HG03521 (cell line): Measurements from ENCODE around the gene FLNC.

Experiments used
- ATAC-seq: cut with Tn5 transposase; IDR thresholded peaks from one replicate; pipeline ENCODE4 v1.9.1; 2021; ENCODE audit warnings: mild to moderate bottlenecking, moderate library complexity; ENCODE audit not compliant: unreplicated experiment

FLNC gene

GRCh38 chr7:128801667-128802418 is 28.4 kb upstream of the FLNC start:
- ATAC-seq: no peak

DNA sequence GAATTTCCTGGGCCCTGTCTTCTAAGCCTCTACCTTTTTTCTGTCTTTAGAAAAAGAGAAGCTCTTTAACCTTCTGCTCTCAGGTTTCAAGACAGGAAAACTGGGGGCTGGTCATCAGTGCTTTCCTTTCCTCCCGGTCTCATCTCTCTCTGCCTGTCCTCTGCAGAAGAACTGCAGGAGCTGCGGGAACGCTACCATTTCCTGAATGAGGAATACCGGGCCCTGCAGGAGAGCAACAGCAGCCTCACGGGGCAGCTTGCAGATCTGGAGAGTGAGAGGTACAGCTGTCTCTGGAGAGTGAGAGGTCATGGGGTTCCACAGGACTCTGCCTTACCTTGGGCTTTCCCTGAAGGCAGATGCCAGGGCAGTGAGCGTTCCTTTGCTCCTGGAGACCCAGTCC is 25.7 kb upstream of the FLNC start:
- no peak for ATAC-seq

GRCh38 chr7:128805225-128805624 is 25.0 kb upstream of the FLNC start:
- ATAC-seq: no peak

GRCh38 chr7:128807191-128807590 is 23.0 kb upstream of the FLNC start:
- no peak for ATAC-seq

DNA sequence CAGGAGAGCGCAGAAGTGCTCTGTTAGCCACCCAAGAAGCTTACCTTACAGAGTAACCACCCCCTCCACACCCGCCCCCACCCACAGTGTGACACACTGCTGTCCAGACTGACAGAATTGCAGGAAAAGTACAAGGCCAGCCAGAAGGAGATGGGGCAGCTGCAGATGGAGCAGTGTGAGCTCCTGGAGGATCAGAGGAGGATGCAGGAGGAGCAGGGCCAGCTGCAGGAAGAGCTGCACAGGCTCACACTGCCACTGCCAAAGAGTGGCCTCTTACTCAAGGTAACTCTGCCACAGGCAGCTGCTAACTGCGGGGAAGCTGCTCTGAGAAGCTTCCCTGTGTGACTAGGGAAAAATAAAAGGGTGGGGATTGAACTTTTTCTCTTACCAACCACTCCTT is 20.8 kb upstream of the FLNC start:
- ATAC-seq: no peak

DNA sequence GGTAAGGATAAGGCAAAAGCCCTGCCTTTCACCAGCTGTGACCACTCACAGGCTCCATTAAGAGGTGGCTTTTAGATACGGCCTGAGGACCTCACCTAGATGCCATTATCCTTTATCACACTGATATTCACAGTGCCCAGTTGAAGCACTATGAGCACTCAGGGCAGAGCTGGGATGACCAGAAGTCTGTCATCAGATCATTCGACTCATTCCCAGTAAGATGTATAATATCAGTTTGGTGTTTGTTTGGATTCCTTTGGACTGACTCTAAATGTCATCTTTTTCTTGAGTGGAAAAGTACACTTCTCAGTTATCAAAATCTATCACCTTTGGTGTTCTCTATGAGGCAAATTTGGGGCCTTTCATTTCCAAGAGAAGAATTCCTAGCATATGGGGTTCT is 19.7 kb upstream of the FLNC start:
- no peak for ATAC-seq

- no peak for ATAC-seq
Measured at GRCh38 chr7:128810997-128811396, 19.2 kb upstream of the FLNC start.

GRCh38 chr7:128811631-128812430 is 18.4 kb upstream of the FLNC start:
- ATAC-seq: no peak

DNA sequence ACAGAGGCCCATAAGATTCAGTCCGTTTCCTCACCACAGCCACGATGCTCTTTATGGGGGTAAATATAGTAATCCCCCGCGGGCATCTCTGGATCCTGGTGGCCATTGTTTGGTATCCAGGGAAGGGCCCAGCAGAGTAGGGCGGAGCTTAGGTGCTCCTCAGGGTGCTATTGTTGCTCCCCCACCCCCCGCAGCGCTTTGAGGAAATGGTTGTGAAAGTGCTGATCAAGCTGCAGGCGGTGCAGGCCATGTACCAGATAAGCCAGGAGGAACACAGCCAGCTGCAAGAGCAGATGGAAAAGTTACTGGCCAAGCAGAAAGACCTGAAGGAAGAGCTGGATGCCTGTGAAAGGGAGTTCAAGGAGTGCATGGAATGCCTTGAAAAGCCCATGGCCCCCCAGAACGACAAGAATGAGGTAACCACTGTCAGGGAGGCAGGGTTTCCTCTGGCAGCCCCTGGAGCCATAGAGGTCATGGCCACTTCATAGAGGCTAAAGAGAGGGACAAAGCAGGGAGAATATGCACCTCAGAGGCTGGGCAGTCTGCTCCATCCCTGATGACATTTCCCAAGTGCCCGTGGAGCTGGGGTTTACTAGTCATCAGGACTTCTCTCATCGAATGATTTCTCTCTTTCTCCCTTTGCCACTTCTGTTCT is 17.6 kb upstream of the FLNC start:
- no peak for ATAC-seq

- ATAC-seq: no peak
Measured at GRCh38 chr7:128814499-128814898, 15.7 kb upstream of the FLNC start.

- ATAC-seq: no peak
Measured at GRCh38 chr7:128815289-128815942, 14.8 kb upstream of the FLNC start.

GRCh38 chr7:128818694-128819093 is 11.5 kb upstream of the FLNC start:
- ATAC-seq: no peak

GRCh38 chr7:128821724-128822123 is 8.5 kb upstream of the FLNC start:
- no peak for ATAC-seq

- no peak for ATAC-seq
Measured at GRCh38 chr7:128826512-128826911, 3.7 kb upstream of the FLNC start.

- no peak for ATAC-seq
Measured at GRCh38 chr7:128826916-128827247, 3.3 kb upstream of the FLNC start.

- no peak for ATAC-seq
Measured at GRCh38 chr7:128827248-128827958, 2.8 kb upstream of the FLNC start.

DNA sequence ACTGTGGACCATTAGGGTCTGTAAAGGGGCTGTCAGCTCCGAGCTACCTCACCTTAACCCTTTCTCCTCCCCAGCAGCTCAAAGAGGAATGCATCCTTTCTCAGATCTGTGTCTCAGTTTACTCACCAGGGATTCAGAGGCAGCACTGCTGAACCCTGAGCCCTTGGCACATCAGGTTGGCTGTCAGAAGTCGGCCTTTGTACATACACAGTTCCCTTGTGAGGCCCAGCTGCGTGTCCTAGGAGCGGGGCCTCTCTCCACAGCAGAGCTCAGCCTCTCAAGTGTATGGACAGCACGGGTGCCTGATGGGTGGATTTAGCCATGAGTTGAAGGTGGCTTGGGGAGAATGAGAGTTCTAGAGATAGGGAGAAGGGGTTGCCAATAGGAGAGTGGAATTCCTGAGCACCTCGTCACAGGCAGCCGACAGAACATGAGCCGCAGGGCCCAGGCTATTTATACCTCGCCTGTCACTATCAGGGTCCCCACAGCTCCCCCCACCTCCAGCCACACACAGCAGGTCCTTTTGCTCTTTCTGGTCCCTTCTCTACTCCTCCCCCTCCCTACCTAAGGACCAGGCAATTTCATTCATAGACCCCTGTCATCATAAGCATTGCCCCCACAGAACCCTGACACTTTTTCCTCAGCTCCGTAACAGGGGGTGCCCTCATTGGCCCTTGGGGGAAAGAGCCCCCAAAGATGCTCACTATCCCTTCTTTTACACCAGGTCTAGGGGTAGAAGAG is 2.1 kb upstream of the FLNC start:
- no peak for ATAC-seq

GRCh38 chr7:128829391-128830166 is 627 bp upstream of the FLNC start:
- no peak for ATAC-seq
